GM19351 (cell line): ENCODE results near the gene SLC25A39.
"Not testable (repeated sequence)": the region's sequence is repeated elsewhere in the genome, so short reads cannot be mapped to it uniquely, and the experiment has no call there.

Experiments used
- ATAC-seq: cut with Tn5 transposase; IDR thresholded peaks from one replicate; pipeline ENCODE4 v1.9.1; 2021; ENCODE audit warnings: mild to moderate bottlenecking, moderate library complexity; ENCODE audit not compliant: unreplicated experiment

The SLC25A39 gene

GRCh38 chr17:44354582-44355561, 30.2 kb upstream of the SLC25A39 start:
- ATAC-seq = no peak

GRCh38 chr17:44353672-44354331, 29.2 kb upstream of the SLC25A39 start:
- no peak for ATAC-seq

GRCh38 chr17:44352828-44353671, 28.4 kb upstream of the SLC25A39 start:
- no peak for ATAC-seq

- no peak for ATAC-seq
These were observed 27.6 kb upstream of the SLC25A39 start for GRCh38 chr17:44351961-44352827.

- ATAC-seq = no peak
These were observed 26.8 kb upstream of the SLC25A39 start for GRCh38 chr17:44351464-44351863.

GRCh38 chr17:44350733-44351226, 26.2 kb upstream of the SLC25A39 start:
- ATAC-seq = no peak

- ATAC-seq = no peak
These were observed 25.0 kb upstream of the SLC25A39 start for GRCh38 chr17:44349553-44350070.

GRCh38 chr17:44348988-44349364, 24.4 kb upstream of the SLC25A39 start:
- ATAC-seq = no peak

GRCh38 chr17:44348234-44348987, 23.8 kb upstream of the SLC25A39 start:
- ATAC-seq = peak; percentile 39

- ATAC-seq = not testable (repeated sequence)
These were observed 22.8 kb upstream of the SLC25A39 start for GRCh38 chr17:44347206-44348055.

- no peak for ATAC-seq
These were observed 21.6 kb upstream of the SLC25A39 start for GRCh38 chr17:44346064-44346844.

GRCh38 chr17:44345454-44346026, 20.9 kb upstream of the SLC25A39 start:
- no peak for ATAC-seq

- peak; percentile 54 for ATAC-seq
These were observed 20.4 kb upstream of the SLC25A39 start, which contains the start of gene GRN for GRCh38 chr17:44344939-44345453. Gene GRN, plus strand, starts transcription at chr17:44345302. Its CDS starts 3,863 bp downstream, at chr17:44349165.

- no peak for ATAC-seq
These were observed 19.0 kb upstream of the SLC25A39 start for GRCh38 chr17:44343510-44344209.

- ATAC-seq = not testable (repeated sequence)
These were observed 15.9 kb upstream of the SLC25A39 start for GRCh38 chr17:44340553-44340952.

GRCh38 chr17:44338702-44339101, 14.1 kb upstream of the SLC25A39 start:
- ATAC-seq = no peak
